Stomach smooth muscle (tissue), 2 donors: ENCODE results near the gene CCDC88A.
"Not testable (repeated sequence)": the region's sequence is repeated elsewhere in the genome, so short reads cannot be mapped to it uniquely, and the experiment has no call there.

Source experiments
- H3K27ac ChIP-seq: one replicate; pipeline ENCODE4 v1.7.0; 2013; ENCODE audit warnings: mild to moderate bottlenecking, low read length, inconsistent platforms
- H3K27me3 ChIP-seq, 2 donors: one replicate each; pipeline ENCODE4 v1.7.0; 2013; ENCODE audit warnings: low read length in 2 of 2; ENCODE audit not compliant: insufficient read depth in 2 of 2, control insufficient read depth in 1 of 2
- H3K36me3 ChIP-seq, 2 donors: one replicate each; pipeline ENCODE4 v1.7.0; 2013; ENCODE audit warnings: low read length in 2 of 2; ENCODE audit not compliant: control insufficient read depth in 2 of 2, insufficient read depth in 2 of 2
- H3K4me1 ChIP-seq: one replicate; pipeline ENCODE4 v1.7.0; 2013; ENCODE audit warnings: low read length; ENCODE audit not compliant: control insufficient read depth, insufficient read depth
- H3K4me3 ChIP-seq, 2 donors: one replicate each; pipeline ENCODE4 v1.7.0; 2013; ENCODE audit warnings: low read length in 2 of 2
- H3K9ac ChIP-seq, 2 donors: one replicate each; pipeline ENCODE4 v1.7.0; 2013; ENCODE audit warnings: low read length in 2 of 2, mild to moderate bottlenecking in 1 of 2
- H3K9me3 ChIP-seq, 2 donors: one replicate each; pipeline ENCODE4 v1.7.0; 2013; ENCODE audit warnings: low read length in 2 of 2; ENCODE audit not compliant: control insufficient read depth in 2 of 2
- donor health status: healthy.
- donor health status: Pancreatic carcinoma.

The CCDC88A gene

DNA sequence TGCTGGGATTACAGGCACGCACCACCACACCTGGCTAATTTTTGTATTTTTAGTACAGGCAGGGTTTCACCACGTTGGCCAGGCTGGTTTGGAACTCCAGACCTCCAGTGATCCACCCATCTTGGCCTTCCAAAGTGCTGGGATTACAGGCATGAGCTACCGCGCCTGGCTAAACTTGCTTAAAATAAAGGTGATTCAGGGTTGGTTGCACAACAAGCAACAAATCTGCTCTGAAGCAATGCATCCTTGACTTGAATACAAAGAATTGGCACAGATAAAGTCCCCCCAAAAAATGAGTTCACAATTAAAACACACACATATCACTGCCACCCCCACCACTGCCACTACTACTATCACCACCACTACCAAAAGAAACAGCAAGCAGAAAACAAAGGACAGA is 34.9 kb downstream of the CCDC88A start:
- Histone ChIP-seq H3K27me3 (no peaks in the 10 kb centered on the region), H3K9me3 (no peaks in the 10 kb centered on the region), H3K9ac (no peak overlapping the region), H3K4me3 (no peak overlapping the region), H3K4me1 (no peaks in the 10 kb centered on the region), H3K27ac (no peak overlapping the region), H3K36me3 (no peaks in the 10 kb centered on the region)

DNA sequence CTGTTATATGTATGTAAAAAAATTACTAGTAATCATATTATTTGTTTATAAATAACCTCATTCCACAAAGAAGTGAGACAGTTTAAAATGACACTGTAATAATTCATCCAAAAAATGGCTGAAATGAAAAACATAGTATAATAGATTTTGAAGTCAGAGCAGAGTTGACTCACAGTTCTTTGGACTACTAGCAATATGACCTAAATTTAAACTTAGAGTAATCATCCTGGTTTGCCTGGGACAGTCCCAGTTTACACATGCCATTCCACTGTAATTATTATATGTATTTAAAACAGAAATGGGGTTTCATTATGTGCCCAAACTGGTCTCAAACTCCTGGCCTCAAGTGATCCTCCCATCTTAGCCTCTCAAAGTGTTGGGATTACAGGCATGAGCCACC is 48.3 kb downstream of the CCDC88A start:
- Histone ChIP-seq H3K4me1 (no peaks in the 10 kb centered on the region), H3K9me3 (no peaks in the 10 kb centered on the region), H3K4me3 (no peak overlapping the region), H3K36me3 (no peaks in the 10 kb centered on the region), H3K27me3 (no peaks in the 10 kb centered on the region), H3K27ac (no peak overlapping the region), H3K9ac (no peak overlapping the region)

DNA sequence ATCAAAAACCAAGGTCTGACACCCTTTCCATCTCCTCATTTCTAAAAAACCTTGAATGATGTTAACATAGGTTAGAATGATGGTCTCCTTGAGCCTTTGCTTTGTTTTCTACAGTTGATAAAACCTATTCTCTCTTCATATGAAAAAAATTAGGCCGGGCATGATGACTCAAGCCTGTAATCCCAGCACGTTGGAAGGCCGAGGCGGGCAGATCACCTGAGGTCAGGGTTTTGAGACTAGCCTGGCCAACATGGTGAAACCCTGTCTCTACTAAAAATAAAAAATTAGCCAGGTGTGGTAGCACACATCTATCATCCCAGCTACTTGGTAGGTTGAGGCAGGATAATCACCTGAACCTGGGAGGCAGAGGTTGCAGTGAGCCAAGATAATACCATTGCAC is 49.4 kb downstream of the CCDC88A start:
- Histone ChIP-seq H3K36me3 (no peaks in the 10 kb centered on the region), H3K4me1 (no peaks in the 10 kb centered on the region), H3K27ac (no peak overlapping the region), H3K9me3 (no peaks in the 10 kb centered on the region), H3K4me3 (no peak overlapping the region), H3K9ac (no peak overlapping the region), H3K27me3 (no peaks in the 10 kb centered on the region)

DNA sequence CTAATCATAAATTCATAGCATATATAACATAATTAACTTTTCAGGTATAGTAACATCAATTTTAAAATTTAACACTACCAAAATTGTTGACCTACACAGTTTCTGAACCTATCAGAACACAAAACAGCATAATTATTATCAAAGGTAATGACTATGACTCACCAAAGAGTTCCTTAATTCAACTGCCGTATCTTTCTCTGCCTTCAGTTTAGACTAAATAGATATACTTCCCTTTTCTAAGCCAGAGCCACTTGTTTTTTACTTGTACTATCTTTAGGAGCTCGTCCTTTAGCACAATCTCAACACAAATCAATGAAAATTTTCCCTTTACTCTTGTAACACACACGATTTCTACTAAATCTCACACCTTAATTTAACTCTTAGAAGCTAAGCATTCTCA is 54.4 kb downstream of the CCDC88A start:
- H3K27ac ChIP-seq = no peak overlapping the region
- H3K9ac ChIP-seq = no peak overlapping the region
- no peaks in the 10 kb centered on the region for H3K9me3 ChIP-seq
- H3K4me1 ChIP-seq = no peaks in the 10 kb centered on the region
- no peaks in the 10 kb centered on the region for H3K27me3 ChIP-seq
- H3K36me3 ChIP-seq = no peaks in the 10 kb centered on the region
- no peak overlapping the region for H3K4me3 ChIP-seq

DNA sequence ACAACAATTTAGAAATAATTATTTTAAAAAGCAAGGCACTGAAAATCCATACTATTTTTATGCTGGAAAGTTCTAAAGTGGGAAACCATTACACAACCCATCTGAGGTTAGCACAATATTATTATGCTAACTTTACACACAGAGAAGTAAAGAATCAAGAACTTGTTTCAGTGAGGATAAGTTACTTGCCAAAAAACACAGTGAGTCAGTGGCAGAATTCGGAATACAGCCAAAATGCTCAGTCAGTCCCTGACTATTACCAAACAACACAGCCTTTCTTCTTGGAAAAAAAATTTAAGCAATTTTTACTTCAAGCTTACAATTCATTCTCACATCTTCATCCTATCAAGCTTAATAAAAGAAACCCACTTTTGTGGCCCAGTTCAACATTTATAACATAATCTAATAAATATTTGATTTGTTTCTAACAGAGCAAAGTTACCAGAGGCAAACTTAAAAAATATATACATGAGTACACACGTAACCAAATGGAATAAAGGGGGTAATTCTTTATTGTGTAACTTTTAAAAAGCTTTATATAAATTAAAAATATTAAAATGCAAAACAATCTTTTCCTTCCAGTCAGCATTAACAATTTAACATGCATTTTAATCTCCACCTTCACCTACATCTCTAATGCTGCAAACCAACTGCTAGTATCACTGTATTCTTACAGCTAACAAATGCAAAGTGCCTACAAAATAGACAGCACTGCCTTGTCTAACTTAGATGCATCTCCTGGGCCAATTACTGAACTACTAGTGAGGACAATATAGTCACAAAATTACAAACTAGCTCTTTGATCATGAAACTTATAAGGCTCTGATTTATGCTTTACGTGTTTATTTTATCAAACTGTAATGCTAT is 55.2 kb downstream of the CCDC88A start:
- Histone ChIP-seq H3K27ac (no peak overlapping the region), H3K4me1 (no peaks in the 10 kb centered on the region), H3K4me3 (no peak overlapping the region), H3K9me3 (no peaks in the 10 kb centered on the region), H3K36me3 (no peaks in the 10 kb centered on the region), H3K9ac (no peak overlapping the region), H3K27me3 (no peaks in the 10 kb centered on the region)

DNA sequence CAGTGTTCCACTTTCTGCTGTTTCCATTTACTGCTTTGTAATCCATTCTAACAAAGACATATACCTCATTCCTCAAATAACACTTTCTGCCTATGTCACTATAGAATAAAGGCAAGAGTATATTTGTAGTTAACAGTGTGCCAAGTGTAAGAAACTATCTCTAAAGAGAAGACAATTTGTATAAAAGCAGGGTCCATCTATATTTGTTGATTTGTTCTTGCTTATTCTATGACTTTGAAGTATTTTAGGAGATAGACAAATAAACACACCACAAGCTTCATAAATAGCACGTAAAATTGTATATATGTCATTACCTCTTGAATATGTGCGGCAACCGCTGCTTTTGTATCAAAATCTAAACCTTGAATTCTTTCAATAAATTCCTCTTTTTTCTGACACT is 56.0 kb downstream of the CCDC88A start:
- Histone ChIP-seq H3K4me3 (no peak overlapping the region), H3K27me3 (no peaks in the 10 kb centered on the region), H3K9ac (no peak overlapping the region), H3K36me3 (no peaks in the 10 kb centered on the region), H3K27ac (no peak overlapping the region), H3K4me1 (no peaks in the 10 kb centered on the region), H3K9me3 (no peaks in the 10 kb centered on the region)

DNA sequence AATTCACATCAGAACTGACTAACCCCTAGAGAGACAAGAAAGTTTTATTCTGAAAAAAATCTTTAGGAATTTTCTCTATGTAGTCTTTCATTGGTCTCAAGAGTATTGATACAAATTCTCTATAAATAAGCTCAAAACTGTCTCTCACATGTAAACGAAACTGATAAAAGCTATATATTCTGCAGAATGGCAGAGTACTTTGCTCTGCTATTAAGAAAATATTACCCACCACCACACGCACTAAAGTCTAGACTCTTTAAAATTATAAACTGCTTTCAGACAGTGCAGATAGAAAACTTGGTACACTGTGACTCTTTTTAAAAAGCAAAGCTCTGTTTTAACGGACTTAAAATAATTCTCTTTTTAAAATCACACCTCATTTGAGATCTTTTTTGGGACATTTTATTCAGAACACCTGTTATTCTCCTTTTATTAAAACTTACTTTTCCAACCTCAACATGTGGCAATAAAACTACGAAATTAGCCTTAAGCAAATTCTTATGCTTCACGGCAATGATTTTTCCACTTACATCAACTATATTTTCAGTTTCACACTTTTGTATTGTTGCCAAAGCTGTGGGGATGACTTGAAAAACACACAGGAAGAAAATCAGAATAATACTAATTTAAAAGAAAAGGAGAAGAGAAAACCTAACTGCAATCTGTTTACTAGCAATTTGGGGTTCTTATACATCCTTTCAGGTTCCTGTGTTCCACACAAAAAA is 58.0 kb downstream of the CCDC88A start:
- H3K27ac ChIP-seq = no peak overlapping the region
- H3K4me3 ChIP-seq = no peak overlapping the region

DNA sequence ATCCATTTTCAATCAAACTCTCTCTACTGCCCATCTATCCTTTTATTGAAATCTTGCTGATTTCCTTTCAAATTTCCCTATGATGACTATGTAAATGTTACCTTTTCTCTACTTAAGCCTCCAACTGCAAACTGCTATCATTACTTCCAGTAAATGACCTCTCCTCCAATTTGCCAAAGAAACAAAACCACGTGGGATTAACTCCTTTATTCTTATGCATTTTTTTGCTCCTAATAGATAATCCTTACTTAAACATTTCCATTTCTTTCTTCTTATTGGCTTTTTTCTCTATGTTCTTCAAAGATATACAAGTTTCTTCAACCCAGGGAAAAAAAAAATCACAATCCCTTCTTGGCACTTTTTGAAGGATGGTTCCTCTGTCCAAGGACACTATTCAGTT is 61.2 kb downstream of the CCDC88A start:
- H3K4me3 ChIP-seq = no peak overlapping the region
- H3K9ac ChIP-seq = no peak overlapping the region
- H3K4me1 ChIP-seq = no peaks in the 10 kb centered on the region
- H3K27ac ChIP-seq = no peak overlapping the region
- H3K27me3 ChIP-seq = no peaks in the 10 kb centered on the region
- H3K9me3 ChIP-seq = no peaks in the 10 kb centered on the region
- peaks cover 0 to 4% of the 10 kb centered on the region in 2 donors for H3K36me3 ChIP-seq

More for the DNA sequence above, 58.0 kb downstream of the CCDC88A start:
- no peaks in the 10 kb centered on the region for H3K36me3 ChIP-seq
- no peaks in the 10 kb centered on the region for H3K9me3 ChIP-seq
- no peaks in the 10 kb centered on the region for H3K27me3 ChIP-seq
- H3K9ac ChIP-seq = no peak overlapping the region
- H3K4me1 ChIP-seq = no peaks in the 10 kb centered on the region

DNA sequence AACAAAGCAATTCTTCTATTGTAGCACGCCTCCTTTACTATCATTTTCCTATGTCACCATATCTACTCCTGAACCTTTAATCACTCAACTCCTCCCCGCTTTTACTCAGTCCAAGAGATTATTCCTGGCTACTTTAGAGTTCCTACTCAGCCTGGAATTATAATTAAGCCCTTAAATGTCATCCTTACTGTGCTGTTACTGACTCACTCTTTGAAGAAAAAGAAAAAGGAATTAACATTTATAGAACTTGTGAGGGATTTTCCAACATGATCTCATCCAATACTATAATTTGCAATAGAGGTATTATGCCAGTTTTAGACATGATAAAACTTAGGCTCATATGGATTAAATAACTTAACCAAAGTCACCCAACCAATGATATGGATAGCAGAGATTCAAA is 61.7 kb downstream of the CCDC88A start:
- Histone ChIP-seq H3K9me3 (no peaks in the 10 kb centered on the region), H3K9ac (no peak overlapping the region), H3K36me3 (peaks cover 0 to 4% of the 10 kb centered on the region in 2 donors), H3K27ac (no peak overlapping the region), H3K27me3 (no peaks in the 10 kb centered on the region), H3K4me1 (no peaks in the 10 kb centered on the region), H3K4me3 (no peak overlapping the region)

DNA sequence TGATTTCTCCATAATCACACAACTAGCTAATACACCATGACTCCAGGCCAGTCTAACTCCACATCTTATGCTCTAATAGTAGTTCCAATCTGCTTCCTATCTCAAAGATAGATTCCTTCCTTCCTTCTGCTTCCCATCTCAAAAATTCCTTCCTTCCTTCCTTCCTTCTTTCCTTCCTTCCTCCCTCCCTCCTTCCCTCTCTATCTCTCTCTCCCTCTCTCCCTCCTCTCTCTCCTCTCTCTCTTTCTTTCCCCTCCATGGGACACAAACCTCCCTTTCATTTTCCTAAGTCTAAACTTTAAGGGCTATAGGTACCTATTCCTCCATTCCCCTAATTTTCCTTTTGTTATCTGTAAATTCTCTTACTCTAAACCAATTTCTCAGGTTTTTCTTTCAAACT is 62.5 kb downstream of the CCDC88A start:
- Histone ChIP-seq H3K4me1 (no peaks in the 10 kb centered on the region), H3K27ac (no peak overlapping the region), H3K9me3 (no peaks in the 10 kb centered on the region), H3K9ac (no peak overlapping the region), H3K27me3 (no peaks in the 10 kb centered on the region), H3K4me3 (no peak overlapping the region), H3K36me3 (peaks cover 0 to 4% of the 10 kb centered on the region in 2 donors)

DNA sequence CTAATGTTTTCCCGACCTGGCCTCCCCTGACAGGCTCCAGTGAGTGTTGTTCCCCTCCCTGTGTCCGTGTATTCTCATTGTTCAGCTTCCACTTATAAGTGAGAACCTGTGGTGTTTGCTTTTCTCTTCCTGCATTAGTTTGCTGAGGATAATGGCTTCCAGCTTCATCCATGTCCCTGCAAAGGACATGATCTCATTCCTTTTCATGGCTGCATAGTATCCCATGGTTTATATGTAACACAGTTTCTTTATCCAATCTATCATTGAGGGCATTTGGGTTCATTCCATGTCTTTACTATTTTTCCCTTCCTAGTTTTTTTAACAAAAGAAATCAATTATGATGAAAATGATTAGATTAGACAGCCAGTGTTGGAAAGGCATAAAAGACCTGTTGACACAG is 63.5 kb downstream of the CCDC88A start:
- H3K4me1 ChIP-seq, H3K9me3 ChIP-seq, H3K27ac ChIP-seq, H3K36me3 ChIP-seq, H3K27me3 ChIP-seq, H3K4me3 ChIP-seq, H3K9ac ChIP-seq: not testable (repeated sequence)
